Stimulated activated naive CD8-positive, alpha-beta T cell treated with anti-CD3 and anti-CD28 coated beads, Interleukin-15, amount 100 ng/mL, for 72 hours (primary cell): ENCODE measurements around the gene CMPK2.

Experiments
- ATAC-seq: fragments of 150-1000 bp; cut with Tn5 transposase; 2 replicates; pipeline ENCODE4 v1.10.0; 2021; ENCODE audit warnings: mild to moderate bottlenecking, moderate library complexity
- DNase-seq, 2 donors: peaks; one replicate each; pipeline ENCODE4 v3.0.0; 2021 to 2022
- H3K27ac Mint-ChIP-seq, 2 donors: one replicate each; pipeline ENCODE4 v1.8.0; 2022; ENCODE audit warnings: mild to moderate bottlenecking in 2 of 2, mixed read lengths in 2 of 2, moderate library complexity in 2 of 2
- H3K27me3 Mint-ChIP-seq: one replicate; pipeline ENCODE4 v1.8.0; 2022; ENCODE audit warnings: mixed read lengths
- H3K4me1 Mint-ChIP-seq: one replicate; pipeline ENCODE4 v1.8.0; 2022; ENCODE audit warnings: mild to moderate bottlenecking, mixed read lengths
- H3K4me3 Mint-ChIP-seq, 2 donors: one replicate each; pipeline ENCODE4 v1.8.0; 2022; ENCODE audit warnings: mild to moderate bottlenecking in 2 of 2, mixed read lengths in 2 of 2, moderate library complexity in 1 of 2
- H3K9me3 Mint-ChIP-seq, 2 donors: one replicate each; pipeline ENCODE4 v1.8.0; 2022; ENCODE audit warnings: mixed read lengths in 2 of 2

Gene CMPK2

DNA sequence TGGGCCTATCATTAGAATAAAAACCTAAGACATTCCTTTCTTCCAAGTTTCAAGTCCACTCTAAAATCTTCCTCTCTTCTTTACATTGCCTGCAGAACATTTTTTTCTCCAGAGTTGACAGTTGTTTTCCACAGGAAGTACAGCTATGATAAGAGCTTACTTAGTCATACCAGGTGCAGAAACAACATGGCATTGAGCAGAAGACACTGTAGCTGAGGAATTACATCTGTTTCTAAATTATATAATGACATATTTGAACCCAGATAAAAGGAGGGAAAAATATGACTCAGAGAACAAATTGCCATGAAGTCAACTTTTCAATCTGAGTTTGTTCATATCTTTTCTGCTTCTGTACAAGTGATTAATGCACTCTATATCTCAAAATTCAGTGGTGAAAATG, 30.2 kb downstream of the CMPK2 start:
- ATAC-seq (peak; percentile 70), DNase-seq (no peak)
- Mint-ChIP-seq H3K4me1 (peaks cover 13% of the 10 kb centered on the region), H3K27ac (peak overlapping the region in 1 of 2 donors; percentile 19), H3K4me3 (no peak overlapping the region), H3K27me3 (no peaks in the 10 kb centered on the region), H3K9me3 (peaks cover 45 to 55% of the 10 kb centered on the region in 2 donors)

DNA sequence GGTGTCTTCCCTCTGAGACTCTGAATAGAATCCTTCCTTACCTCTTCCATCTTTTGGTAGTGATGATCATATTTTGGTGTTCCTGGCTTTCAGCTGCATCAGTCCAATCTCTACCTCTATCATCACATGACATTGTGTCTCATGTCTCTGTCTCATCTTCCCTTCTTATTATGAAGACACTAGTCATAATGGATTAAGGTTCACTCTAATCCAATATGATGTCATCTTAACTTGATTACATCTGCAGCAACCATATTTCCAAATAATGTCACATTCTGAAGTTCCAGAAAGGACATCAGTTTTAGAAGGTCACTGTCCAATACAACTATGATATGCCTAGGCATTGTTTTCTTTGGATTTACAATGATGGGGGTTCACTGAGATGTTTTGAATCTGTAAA, 31.5 kb downstream of the CMPK2 start:
- Mint-ChIP-seq H3K27ac (no peak overlapping the region), H3K4me1 (peaks cover 13% of the 10 kb centered on the region), H3K27me3 (no peaks in the 10 kb centered on the region), H3K4me3 (no peak overlapping the region), H3K9me3 (peaks cover 42 to 54% of the 10 kb centered on the region in 2 donors)
- ATAC-seq (no peak), DNase-seq (no peak)

DNA sequence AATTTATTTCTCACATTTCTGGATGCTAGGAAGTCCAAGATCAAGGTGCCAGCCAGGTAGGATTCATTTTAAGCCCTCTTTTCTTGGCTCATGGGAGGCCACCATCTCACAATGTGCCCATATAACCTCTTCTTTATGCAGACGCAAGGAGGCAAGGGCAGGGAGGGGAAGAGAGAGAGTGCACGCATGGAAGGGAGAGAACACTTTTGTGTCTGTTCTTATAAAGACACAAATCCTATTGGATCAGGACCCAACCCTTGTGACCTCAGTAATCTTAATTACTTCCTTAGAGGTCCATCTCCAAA, 32.5 kb downstream of the CMPK2 start:
- ATAC-seq = no peak
- H3K27me3 Mint-ChIP-seq = no peaks in the 10 kb centered on the region
- H3K4me1 Mint-ChIP-seq = peaks cover 13% of the 10 kb centered on the region
- H3K4me3 Mint-ChIP-seq = peak overlapping the region in 1 of 2 donors; percentile 29
- H3K9me3 Mint-ChIP-seq = peaks cover 42 to 49% of the 10 kb centered on the region in 2 donors
- DNase-seq = no peak
- peak overlapping the region in 1 of 2 donors; percentile 27 for H3K27ac Mint-ChIP-seq

DNA sequence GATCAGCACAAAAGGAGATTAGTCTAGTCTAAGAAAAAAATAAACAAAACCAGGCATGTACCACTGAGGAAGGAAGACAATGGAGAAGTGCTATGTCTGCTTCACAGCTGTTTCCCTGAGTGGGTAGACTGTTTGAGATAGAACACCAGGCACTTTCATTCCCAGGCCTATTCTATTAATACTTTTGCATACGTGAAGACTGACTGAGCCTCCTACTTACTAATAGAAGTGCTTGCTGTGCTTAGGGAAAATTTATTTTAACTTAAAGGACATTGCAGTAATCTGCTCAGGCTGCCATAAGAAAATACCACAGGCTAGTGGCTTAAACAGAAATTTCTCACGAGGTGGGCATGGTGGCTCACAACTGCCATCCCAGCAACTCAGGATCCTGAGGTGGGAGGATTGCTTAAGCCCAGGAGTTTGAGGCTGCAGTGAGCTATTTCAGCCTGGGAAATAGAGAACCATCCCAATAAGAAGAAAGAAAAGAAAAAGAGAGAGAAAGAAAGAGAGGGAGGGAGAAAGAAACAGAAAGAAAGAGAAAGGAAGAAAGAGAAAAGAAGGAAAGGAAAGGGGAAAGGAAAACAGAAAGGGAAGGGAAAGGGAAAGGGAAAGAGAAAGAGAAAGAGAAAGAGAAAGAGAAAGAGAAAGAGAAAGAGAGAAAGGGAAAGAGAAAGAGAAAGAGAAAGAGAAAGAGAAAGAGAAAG, 33.0 kb downstream of the CMPK2 start:
- ATAC-seq (no peak), DNase-seq (no peak)
- H3K27ac Mint-ChIP-seq = peak overlapping the region; percentile 78 to 95
- peaks cover 42 to 49% of the 10 kb centered on the region in 2 donors for H3K9me3 Mint-ChIP-seq
- peak overlapping the region in 1 of 2 donors; percentile 29 for H3K4me3 Mint-ChIP-seq
- no peaks in the 10 kb centered on the region for H3K27me3 Mint-ChIP-seq
- peaks cover 18% of the 10 kb centered on the region for H3K4me1 Mint-ChIP-seq

DNA sequence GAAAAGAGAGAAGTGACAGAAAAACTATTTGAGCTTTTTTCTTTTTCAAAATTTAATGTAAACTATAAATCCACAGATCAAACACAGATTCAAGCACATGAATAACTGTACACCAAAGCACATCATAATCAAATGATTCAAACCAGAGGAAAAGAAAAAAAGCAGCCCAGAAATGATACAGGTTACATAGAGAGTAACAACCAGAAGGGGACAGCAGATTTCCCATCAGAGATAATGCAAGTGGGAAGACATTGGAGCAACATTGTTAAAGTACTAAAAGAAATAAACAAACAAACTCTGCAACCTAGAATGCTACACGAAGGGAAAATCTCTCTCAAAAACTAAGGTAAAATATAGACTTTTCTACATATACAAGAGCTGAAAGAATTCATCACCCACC, 34.5 kb downstream of the CMPK2 start:
- no peak overlapping the region for H3K4me3 Mint-ChIP-seq
- ATAC-seq (no peak), DNase-seq (no peak)
- peaks cover 18% of the 10 kb centered on the region for H3K4me1 Mint-ChIP-seq
- no peaks in the 10 kb centered on the region for H3K27me3 Mint-ChIP-seq
- peaks cover 42 to 49% of the 10 kb centered on the region in 2 donors for H3K9me3 Mint-ChIP-seq
- H3K27ac Mint-ChIP-seq = no peak overlapping the region

DNA sequence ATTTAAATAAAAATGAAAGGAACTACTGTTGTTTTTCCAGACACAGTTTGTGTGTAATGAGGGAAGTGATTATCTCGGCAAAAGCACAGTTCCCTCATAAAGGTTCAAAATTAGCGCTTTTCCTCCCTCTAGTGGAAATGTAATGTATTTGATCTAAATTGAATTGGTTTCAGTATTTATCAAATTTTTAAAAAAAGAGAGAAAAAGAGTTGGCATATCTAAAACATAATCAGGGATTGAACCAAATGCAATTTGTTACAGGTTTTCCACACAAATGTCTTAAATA, 37.5 kb downstream of the CMPK2 start:
- no peak for ATAC-seq
- Mint-ChIP-seq H3K9me3 (peaks cover 25 to 27% of the 10 kb centered on the region in 2 donors), H3K27me3 (no peaks in the 10 kb centered on the region), H3K4me1 (peaks cover 12% of the 10 kb centered on the region), H3K4me3 (no peak overlapping the region), H3K27ac (no peak overlapping the region)
- DNase-seq = no peak

DNA sequence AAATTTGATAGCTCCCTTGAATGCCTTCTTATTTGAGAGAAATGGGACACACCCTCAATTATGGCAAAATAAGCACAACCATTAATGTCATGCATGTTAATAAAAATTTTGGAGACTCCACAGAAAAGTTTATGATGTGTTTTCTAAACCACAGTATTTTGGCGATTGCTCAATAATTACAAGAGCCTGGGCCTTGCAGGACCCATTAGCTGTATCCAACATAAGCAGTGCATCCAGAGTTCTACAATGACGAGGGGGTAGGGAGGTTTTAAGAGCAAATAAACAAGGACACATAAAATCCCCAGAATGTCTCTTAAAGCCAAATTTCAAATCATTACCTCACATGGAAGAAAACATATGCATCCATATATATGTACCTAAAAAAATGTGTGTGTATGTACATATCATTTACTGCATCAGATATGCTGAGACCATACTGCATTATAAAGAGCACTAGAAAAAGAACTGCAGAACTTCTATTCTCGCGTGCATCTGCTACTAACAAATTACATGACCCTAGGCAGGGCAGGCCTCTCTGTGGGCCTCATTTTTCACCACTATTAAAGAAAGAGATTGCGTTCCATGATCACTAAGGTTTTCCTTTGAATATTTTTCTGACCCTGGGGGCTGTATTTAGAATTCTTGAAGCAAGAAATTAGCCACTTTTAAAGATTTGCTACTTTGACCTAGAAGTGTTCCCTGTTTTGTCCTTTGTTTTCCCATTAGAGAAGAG, 38.0 kb downstream of the CMPK2 start:
- ATAC-seq = no peak
- Mint-ChIP-seq H3K27me3 (no peaks in the 10 kb centered on the region), H3K4me1 (peaks cover 7% of the 10 kb centered on the region), H3K4me3 (no peak overlapping the region), H3K9me3 (peaks cover 19 to 22% of the 10 kb centered on the region in 2 donors), H3K27ac (no peak overlapping the region)
- no peak for DNase-seq

DNA sequence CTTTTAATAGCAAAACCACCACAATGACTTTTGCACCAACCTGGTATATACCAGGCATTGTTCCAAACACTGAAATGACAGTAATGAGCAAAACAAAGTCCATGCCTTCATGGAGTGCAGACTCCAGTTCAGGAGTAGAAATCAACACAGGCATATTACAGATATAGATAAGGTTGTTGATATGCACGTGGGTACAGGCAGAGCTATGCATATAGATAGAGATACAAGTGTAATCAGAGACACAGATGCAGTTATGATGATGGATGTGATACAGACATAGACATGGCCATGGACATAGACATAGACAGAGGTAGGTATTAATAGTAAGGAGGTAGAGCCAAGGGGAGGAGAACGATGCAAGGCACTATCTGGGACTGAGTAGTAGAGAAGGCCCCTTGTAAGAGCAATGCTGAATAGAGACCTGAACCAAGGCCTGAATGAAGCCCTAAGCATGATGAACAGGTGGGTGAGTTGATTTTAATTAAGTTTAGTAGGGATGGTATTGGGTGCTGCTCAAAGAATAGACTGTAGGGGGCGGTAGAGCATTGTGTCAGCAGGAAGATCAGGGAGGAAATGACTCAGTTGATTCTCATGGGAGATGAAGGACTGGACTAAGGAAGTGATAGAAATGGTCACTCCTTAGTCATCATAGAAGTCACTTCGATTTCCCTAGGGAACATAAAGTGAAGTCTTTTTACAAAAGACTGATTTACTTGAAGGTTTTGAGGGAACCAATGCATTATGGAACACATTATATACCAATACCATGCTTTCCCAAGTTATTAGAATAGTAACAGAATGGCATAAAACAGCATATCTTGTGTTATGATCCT, 39.4 kb downstream of the CMPK2 start:
- Mint-ChIP-seq H3K4me1 (peaks cover 5% of the 10 kb centered on the region), H3K27me3 (no peaks in the 10 kb centered on the region), H3K4me3 (no peak overlapping the region), H3K27ac (no peak overlapping the region), H3K9me3 (peaks cover 14 to 16% of the 10 kb centered on the region in 2 donors)
- DNase-seq (peak; percentile 50 to 51), ATAC-seq (peak; percentile 86)

DNA sequence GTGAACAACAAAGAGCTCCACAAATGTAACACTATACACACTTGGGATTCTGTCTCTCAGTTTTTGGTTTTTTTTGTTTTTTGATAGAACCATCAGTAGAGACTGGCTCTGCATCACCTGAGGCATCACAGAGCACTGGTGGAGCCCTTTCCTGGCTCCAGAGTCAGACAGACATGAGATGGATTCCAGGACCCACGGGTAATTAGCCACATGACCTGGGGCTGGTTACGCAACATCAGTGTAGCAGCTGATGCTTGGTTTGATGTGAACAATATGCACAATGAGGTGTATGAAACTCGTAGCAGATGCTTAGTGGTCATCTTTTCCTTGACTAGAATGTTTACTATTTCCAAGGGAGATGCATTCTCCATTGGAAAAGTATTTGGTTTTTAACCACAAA, 40.7 kb downstream of the CMPK2 start:
- peaks cover 11% of the 10 kb centered on the region for H3K27me3 Mint-ChIP-seq
- H3K27ac Mint-ChIP-seq = no peak overlapping the region
- H3K9me3 Mint-ChIP-seq = peaks cover 2% of the 10 kb centered on the region in 2 donors
- H3K4me1 Mint-ChIP-seq = peaks cover 5% of the 10 kb centered on the region
- DNase-seq (no peak), ATAC-seq (no peak)
- H3K4me3 Mint-ChIP-seq = no peak overlapping the region

DNA sequence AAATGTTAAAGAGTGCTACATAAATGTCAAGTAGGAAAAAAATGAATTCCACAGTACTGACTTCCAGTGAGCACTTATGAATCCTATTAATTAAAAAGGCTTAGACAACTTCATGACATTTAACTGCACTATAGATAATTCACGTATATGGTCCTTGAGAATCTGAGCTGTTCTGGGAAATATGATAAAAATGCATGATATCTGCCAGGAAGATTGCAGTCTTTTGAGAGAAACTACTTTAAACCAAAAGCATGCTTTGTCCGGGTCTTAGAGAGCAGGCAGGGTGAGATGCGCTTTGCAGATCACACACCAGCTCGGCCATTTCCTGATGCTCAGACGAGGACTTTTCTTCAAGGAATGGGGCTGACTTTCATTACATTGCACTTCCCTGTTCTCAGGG, 42.6 kb downstream of the CMPK2 start:
- Mint-ChIP-seq H3K27me3 (peaks cover 11% of the 10 kb centered on the region), H3K4me3 (no peak overlapping the region), H3K9me3 (no peaks in the 10 kb centered on the region), H3K4me1 (peaks cover 4% of the 10 kb centered on the region), H3K27ac (no peak overlapping the region)
- DNase-seq = no peak
- ATAC-seq = no peak

DNA sequence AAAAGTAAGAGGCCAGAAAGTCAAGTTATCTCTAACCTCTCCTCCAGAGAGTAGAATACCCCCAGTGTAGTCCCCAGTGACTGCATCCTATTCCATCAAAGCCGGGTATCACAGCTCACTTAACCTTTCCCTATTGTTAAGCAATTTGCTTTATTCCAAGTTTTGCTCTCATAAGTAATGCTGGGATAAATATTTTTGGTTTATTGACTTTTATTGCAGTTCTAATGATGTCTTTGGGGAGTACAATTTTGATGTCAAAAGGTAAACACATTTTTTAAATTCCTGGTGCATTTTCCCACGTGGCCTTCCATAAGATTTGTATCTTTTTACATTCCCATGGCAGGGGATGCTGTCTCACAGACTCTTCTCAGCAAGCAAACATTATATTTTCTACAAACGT, 43.3 kb downstream of the CMPK2 start:
- H3K4me3 Mint-ChIP-seq = no peak overlapping the region
- H3K27ac Mint-ChIP-seq = no peak overlapping the region
- no peaks in the 10 kb centered on the region for H3K9me3 Mint-ChIP-seq
- no peak for ATAC-seq
- no peaks in the 10 kb centered on the region for H3K4me1 Mint-ChIP-seq
- H3K27me3 Mint-ChIP-seq = peaks cover 14% of the 10 kb centered on the region
- no peak for DNase-seq

DNA sequence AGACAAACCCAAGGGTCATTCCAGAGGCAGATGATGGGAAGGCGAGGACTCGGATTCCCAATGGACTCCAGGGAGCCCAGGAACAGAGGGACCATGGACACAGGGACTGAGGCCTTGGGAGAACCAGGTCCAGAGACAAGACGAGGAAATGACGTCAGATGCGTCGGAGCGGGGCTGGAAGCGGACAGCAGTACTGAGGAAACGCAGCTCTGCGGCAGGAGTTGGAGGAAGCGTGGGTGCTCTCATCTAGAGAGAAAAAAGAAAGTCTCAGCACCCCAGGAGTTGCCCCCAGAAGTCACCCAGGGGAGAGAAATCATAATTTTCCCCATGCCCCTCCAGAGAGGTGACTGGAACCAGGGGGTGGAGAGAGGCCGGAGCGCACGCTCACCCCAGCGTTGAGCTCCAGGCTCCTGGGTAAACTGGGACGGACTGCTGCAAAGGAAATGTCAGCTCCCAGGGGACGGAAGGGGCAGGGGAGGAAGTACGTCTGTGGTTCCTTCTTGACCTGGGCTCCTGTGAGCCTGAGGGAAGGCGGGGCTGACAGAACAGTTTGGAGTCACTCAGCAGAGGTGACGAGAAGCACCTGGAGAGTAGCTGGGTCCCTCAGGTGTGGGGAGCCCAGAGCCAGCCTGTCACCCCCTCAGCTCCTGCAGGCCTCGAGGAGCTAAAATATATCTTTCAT, 44.7 kb downstream of the CMPK2 start:
- no peak for DNase-seq
- no peaks in the 10 kb centered on the region for H3K9me3 Mint-ChIP-seq
- ATAC-seq = no peak
- no peaks in the 10 kb centered on the region for H3K4me1 Mint-ChIP-seq
- H3K27me3 Mint-ChIP-seq = peaks cover 18% of the 10 kb centered on the region
- no peak overlapping the region for H3K4me3 Mint-ChIP-seq
- no peak overlapping the region for H3K27ac Mint-ChIP-seq

DNA sequence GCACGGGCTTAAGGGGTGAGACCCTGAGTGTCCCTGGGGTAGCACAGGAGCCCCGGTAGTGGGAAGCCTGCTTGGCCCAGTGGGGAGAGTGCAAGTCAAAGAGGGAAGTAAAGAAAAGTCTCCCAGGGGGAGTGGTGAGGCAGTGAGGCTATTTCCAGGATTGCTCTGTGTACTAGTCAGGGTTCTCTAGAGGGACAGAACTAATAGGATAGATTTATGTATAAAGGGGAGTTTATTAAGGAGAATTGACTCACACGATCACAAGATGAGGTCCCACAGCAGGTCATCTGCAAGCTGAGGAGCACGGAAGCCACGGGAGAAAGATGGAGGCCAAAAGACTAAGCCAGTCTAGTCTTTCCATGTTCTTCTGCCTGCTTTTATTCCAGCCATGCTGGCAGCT, 45.5 kb downstream of the CMPK2 start:
- ATAC-seq = no peak
- no peak overlapping the region for H3K4me3 Mint-ChIP-seq
- H3K9me3 Mint-ChIP-seq = no peaks in the 10 kb centered on the region
- no peak for DNase-seq
- peaks cover 18% of the 10 kb centered on the region for H3K27me3 Mint-ChIP-seq
- H3K27ac Mint-ChIP-seq = no peak overlapping the region
- no peaks in the 10 kb centered on the region for H3K4me1 Mint-ChIP-seq

DNA sequence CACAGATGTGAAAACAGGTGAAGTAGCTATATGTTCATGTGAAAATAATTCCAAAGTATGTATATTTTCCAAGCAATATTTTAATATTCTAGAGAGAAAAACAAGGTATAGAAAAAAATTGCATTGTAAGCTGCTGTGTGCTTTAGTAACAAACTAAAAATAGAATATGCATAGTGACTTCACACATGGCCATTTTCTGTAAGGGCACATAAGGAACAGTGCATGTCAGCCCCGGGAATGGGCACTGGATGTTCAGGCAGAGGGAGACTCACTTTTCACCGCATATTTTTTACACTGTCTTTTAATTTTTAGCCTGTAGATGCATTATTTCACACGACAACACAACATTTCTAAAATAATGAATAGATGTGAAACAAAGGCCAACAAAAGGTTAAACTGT, 46.0 kb downstream of the CMPK2 start:
- DNase-seq = no peak
- no peak for ATAC-seq
- Mint-ChIP-seq H3K4me3 (no peak overlapping the region), H3K4me1 (no peaks in the 10 kb centered on the region), H3K27me3 (peaks cover 18% of the 10 kb centered on the region), H3K9me3 (no peaks in the 10 kb centered on the region), H3K27ac (peak overlapping the region in 1 of 2 donors; percentile 4)

DNA sequence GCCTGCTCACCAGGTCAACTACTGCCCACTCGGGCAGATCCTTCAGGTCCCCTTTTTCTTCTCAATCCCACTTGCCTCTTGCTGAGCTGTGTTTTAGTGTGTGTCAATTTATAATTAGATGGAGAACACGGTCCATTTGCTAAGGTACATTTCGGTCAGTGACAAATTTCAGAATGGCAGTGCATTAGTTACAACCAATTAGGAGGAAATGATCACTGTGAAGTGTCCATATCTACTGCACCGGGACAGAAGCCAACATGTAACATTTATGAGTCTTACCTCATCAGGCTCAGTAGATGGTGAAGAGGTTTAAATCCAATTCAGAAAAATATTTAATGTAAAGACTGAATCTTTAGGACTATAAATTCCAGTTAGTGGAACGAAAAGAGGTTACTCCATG, 47.7 kb downstream of the CMPK2 start:
- H3K4me1 Mint-ChIP-seq = no peaks in the 10 kb centered on the region
- H3K27me3 Mint-ChIP-seq = peaks cover 18% of the 10 kb centered on the region
- DNase-seq (no peak), ATAC-seq (no peak)
- no peaks in the 10 kb centered on the region for H3K9me3 Mint-ChIP-seq
- no peak overlapping the region for H3K4me3 Mint-ChIP-seq
- no peak overlapping the region for H3K27ac Mint-ChIP-seq

DNA sequence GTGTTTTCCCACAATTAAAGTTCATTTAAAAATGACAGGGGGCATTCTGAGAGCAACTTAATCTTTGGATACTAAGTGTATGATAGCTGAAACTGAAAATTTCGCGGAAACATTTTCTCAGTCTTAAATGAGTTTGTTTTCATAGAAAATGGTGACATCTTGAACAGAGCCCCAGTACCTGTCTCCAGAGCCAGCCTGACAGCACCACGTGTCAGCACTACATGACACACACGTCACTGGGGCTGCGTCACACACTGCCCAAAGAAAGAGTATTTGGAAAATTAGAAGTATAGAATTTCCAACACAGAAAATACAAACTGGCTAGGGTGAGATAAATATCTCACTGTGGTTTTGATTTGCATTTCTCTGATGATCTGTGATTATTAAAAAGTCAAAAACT, 50.8 kb downstream of the CMPK2 start:
- H3K27ac Mint-ChIP-seq = no peak overlapping the region
- no peak for DNase-seq
- H3K27me3 Mint-ChIP-seq = peaks cover 8% of the 10 kb centered on the region
- H3K9me3 Mint-ChIP-seq = no peaks in the 10 kb centered on the region
- ATAC-seq = no peak
- H3K4me1 Mint-ChIP-seq = no peaks in the 10 kb centered on the region
- H3K4me3 Mint-ChIP-seq = no peak overlapping the region
